ENCODE measurements around the gene CEBPB. TPM values are rescaled to one million over a fixed set of nuclear protein-coding genes. Genes with fewer than 3 reads are reported as not detected.
A peak's percentile ranks its signal among the peaks of the same experiment; 100 is the strongest.

Gene CEBPB
- total and polyA plus RNA-seq, 7 experiments from 2014 or later, result 12.8 to 201 (median 37.1) TPM

DNA sequence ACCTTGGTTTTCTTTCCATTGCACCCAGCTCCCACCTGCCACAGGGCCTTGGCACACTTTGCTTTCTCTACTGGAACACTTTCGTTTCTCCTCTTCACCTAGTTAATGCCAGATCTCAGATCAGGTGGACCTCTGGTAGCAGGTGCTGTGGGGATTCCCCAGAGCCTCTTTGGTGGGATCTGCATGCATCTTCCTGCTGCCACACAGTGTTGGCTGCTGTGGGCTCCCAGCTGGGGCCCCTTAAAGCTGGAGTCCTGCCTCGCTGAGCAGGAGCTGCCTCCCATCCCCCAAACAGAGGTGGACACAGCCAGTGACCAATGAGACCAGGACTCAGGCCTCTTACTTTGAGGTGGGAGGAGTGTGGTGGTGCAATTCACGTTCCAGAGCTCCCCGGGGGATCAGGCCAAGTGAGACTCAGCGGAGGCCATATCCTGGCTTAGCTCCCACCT is 28.4 kb downstream of the CEBPB start:
- DNase-seq (no peak), ATAC-seq (no peak)
- H3K9me3 ChIP-seq (ENCODE audit: control insufficient read depth in 2 of 3, low read length in 3 of 3), result peaks cover 0 to under 1% (median 0%) of the 10 kb centered on the region in 3 experiments
- Mint-ChIP-seq H3K27me3 (peaks cover 6 to 16% (median 10%) of the 10 kb centered on the region in 5 donors), H3K4me3 (no peak overlapping the region), H3K9me3 (peaks cover 0 to 4% (median 0%) of the 10 kb centered on the region in 11 donors), H3K36me3 (peaks cover 0 to 3% (median 0%) of the 10 kb centered on the region in 5 donors), H3K27ac (no peak overlapping the region), H3K4me1 (peaks cover 0 to 12% (median 0%) of the 10 kb centered on the region in 7 donors)
- no peaks in the 10 kb centered on the region for H3K27me3 ChIP-seq (ENCODE audit: control insufficient read depth in 2 of 2, insufficient read depth in 2 of 2, low read length in 2 of 2)
- no peak overlapping the region for H3K4me3 ChIP-seq (ENCODE audit: low read length)
- CTCF ChIA-PET, result interaction anchor here (0.6 kb wide), 1 partner anchor 451 kb away, joined by 4 read pairs; no protein-coding TSS in a partner anchor
- H3K36me3 ChIP-seq (ENCODE audit: control insufficient read depth in 2 of 3, insufficient read depth in 3 of 3, low read length in 3 of 3), result no peaks in the 10 kb centered on the region
- intact Hi-C loops (cut with micrococcal nuclease), result no loop called here
- POLR2A ChIA-PET, result interaction anchor here (1.3 kb wide), 1 partner anchor 45 kb away, joined by 3 read pairs; no protein-coding TSS in a partner anchor
- no peaks in the 10 kb centered on the region for H3K4me1 ChIP-seq (ENCODE audit: control insufficient read depth in 2 of 2, insufficient read depth in 2 of 2, low read length in 2 of 2)
- no peak overlapping the region for H3K27ac ChIP-seq (ENCODE audit: low read depth, low read length)

DNA sequence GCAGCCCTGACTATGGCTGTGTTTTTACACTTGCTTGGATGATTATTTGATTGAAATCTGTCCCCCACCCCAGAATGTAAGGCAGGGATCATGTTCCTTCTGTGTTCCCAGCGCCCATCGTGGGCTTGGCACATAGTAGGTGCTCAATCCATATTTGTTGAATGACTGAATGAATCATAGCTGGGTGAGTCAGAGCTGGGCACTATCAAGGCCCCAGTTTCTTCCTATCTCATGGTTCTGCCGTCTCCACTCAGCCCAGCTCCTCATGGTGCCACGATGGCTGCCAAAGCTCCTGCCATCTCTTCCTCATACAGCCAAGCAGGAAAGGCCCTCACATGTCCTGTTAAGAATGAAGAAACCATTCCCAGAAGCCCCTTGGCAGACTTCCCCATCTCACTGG is 29.0 kb downstream of the CEBPB start:
- intact Hi-C loops (cut with micrococcal nuclease), result no loop called here
- H3K27ac ChIP-seq (ENCODE audit: low read depth, low read length), result no peak overlapping the region
- DNase-seq (no peak), ATAC-seq (no peak)
- ChIA-PET POLR2A (interaction anchor here (1.3 kb wide), 1 partner anchor 45 kb away, joined by 3 read pairs; no protein-coding TSS in a partner anchor), CTCF (no interaction called here)
- Mint-ChIP-seq H3K27me3 (peaks cover 6 to 16% (median 10%) of the 10 kb centered on the region in 5 donors), H3K9me3 (peaks cover 0 to 4% (median 0%) of the 10 kb centered on the region in 11 donors), H3K36me3 (peaks cover 0 to 3% (median 0%) of the 10 kb centered on the region in 5 donors), H3K27ac (no peak overlapping the region), H3K4me1 (peaks cover 0 to 11% (median 0%) of the 10 kb centered on the region in 7 donors), H3K4me3 (no peak overlapping the region)
- no peaks in the 10 kb centered on the region for H3K27me3 ChIP-seq (ENCODE audit: control insufficient read depth in 2 of 2, insufficient read depth in 2 of 2, low read length in 2 of 2)
- peaks cover 0 to 4% (median 0%) of the 10 kb centered on the region in 3 experiments for H3K9me3 ChIP-seq (ENCODE audit: control insufficient read depth in 2 of 3, low read length in 3 of 3)
- H3K4me3 ChIP-seq (ENCODE audit: low read length), result no peak overlapping the region
- H3K4me1 ChIP-seq (ENCODE audit: control insufficient read depth in 2 of 2, insufficient read depth in 2 of 2, low read length in 2 of 2), result no peaks in the 10 kb centered on the region
- H3K36me3 ChIP-seq (ENCODE audit: control insufficient read depth in 2 of 3, insufficient read depth in 3 of 3, low read length in 3 of 3), result no peaks in the 10 kb centered on the region

DNA sequence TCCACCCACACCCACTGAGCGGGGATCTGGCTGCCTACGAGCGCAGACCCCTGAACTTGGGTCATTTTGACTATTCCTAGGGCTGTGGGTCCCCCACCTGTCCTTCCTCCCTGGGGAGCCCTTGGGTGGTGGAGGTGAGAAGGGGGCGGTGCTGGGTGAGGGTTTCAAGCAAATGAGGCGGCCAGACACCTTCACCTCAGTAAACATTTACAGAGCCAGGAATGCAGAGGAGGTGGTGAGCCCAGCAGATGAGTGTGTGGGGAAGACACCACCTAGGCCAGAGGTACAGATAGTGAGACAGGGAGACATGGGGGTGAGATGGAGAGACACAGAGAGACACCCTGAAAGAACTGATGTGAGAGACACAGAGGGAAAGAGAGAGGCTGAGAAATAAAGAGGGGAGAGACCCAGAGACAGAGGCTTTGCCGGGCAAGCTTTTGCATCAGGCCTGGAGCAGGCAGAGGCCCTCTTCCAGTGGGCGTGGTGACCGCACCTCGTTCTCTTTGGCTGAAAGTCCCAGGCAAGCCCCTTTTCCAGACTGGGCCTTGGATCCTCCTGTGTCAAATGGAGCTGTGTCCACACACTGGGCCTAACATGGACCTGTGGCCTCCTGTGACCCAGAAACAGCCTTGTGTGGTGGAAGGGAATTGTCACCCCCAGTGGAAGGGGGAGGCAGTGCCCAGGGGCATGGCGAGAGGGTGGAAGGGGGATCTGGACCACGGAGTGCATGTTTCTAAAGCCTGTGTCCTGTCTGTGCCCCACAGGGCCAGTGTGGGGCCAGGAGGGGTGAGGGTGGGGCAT is 29.7 kb downstream of the CEBPB start:
- H3K36me3 ChIP-seq (ENCODE audit: control insufficient read depth in 2 of 3, insufficient read depth in 3 of 3, low read length in 3 of 3), result no peaks in the 10 kb centered on the region
- ChIA-PET CTCF (no interaction called here), POLR2A (no interaction called here)
- H3K4me1 ChIP-seq (ENCODE audit: control insufficient read depth in 2 of 2, insufficient read depth in 2 of 2, low read length in 2 of 2), result no peaks in the 10 kb centered on the region
- intact Hi-C loops (cut with micrococcal nuclease), result no loop called here
- peaks cover 0 to 4% (median 0%) of the 10 kb centered on the region in 3 experiments for H3K9me3 ChIP-seq (ENCODE audit: control insufficient read depth in 2 of 3, low read length in 3 of 3)
- DNase-seq (no peak), ATAC-seq (no peak)
- Mint-ChIP-seq H3K9me3 (peaks cover 0 to 4% (median 0%) of the 10 kb centered on the region in 11 donors), H3K4me3 (no peak overlapping the region), H3K36me3 (peaks cover 0 to 3% (median 0%) of the 10 kb centered on the region in 5 donors), H3K27me3 (peaks cover 3 to 14% (median 5%) of the 10 kb centered on the region in 5 donors), H3K4me1 (peaks cover 0 to 12% (median 0%) of the 10 kb centered on the region in 7 donors), H3K27ac (no peak overlapping the region)
- no peak overlapping the region for H3K4me3 ChIP-seq (ENCODE audit: low read length)
- no peaks in the 10 kb centered on the region for H3K27me3 ChIP-seq (ENCODE audit: control insufficient read depth in 2 of 2, insufficient read depth in 2 of 2, low read length in 2 of 2)
- no peak overlapping the region for H3K27ac ChIP-seq (ENCODE audit: low read depth, low read length)

DNA sequence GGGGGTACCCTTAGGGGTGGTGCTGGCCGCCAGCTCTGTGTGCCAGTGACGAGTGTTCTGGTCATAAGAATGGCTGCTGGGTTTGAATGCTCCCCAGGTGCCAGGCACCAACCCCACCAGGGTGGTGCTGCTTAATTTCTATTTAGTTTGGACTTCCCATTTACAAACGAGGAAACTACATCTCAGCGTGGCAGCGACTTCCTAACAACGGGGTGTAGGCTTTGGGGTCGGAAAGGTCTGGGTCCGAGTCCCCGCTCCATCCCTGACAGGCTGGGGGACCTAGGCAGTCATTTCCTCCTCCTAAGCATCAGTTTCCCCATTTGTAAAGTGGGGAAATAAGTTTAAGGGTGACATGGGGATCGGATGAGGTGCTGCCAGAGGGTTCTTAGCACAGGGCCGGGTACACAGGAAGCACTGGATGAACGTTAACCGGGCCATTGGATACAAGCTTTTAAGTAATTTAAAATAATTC is 30.3 kb downstream of the CEBPB start:
- Mint-ChIP-seq H3K36me3 (peaks cover 0 to 3% (median 0%) of the 10 kb centered on the region in 5 donors), H3K4me1 (peaks cover 0 to 12% (median 0%) of the 10 kb centered on the region in 7 donors), H3K27ac (peak overlapping the region in 1 of 9 donors; percentile 25), H3K4me3 (no peak overlapping the region), H3K27me3 (peaks cover 0 to 11% (median 2%) of the 10 kb centered on the region in 5 donors), H3K9me3 (peaks cover 0 to 4% (median 0%) of the 10 kb centered on the region in 11 donors)
- Histone ChIP-seq H3K4me1 (ENCODE audit: control insufficient read depth in 2 of 2, insufficient read depth in 2 of 2, low read length in 2 of 2) (no peaks in the 10 kb centered on the region), H3K9me3 (ENCODE audit: control insufficient read depth in 2 of 3, low read length in 3 of 3) (peaks cover 0 to 4% (median 0%) of the 10 kb centered on the region in 3 experiments), H3K4me3 (ENCODE audit: low read length) (no peak overlapping the region), H3K27me3 (ENCODE audit: control insufficient read depth in 2 of 2, insufficient read depth in 2 of 2, low read length in 2 of 2) (no peaks in the 10 kb centered on the region), H3K27ac (ENCODE audit: low read depth, low read length) (no peak overlapping the region), H3K36me3 (ENCODE audit: control insufficient read depth in 2 of 3, insufficient read depth in 3 of 3, low read length in 3 of 3) (no peaks in the 10 kb centered on the region)
- DNase-seq (no peak), ATAC-seq (no peak)
- intact Hi-C loops (cut with micrococcal nuclease), result no loop called here
- POLR2A ChIA-PET, result no interaction called here
- CTCF ChIA-PET, result no interaction called here

DNA sequence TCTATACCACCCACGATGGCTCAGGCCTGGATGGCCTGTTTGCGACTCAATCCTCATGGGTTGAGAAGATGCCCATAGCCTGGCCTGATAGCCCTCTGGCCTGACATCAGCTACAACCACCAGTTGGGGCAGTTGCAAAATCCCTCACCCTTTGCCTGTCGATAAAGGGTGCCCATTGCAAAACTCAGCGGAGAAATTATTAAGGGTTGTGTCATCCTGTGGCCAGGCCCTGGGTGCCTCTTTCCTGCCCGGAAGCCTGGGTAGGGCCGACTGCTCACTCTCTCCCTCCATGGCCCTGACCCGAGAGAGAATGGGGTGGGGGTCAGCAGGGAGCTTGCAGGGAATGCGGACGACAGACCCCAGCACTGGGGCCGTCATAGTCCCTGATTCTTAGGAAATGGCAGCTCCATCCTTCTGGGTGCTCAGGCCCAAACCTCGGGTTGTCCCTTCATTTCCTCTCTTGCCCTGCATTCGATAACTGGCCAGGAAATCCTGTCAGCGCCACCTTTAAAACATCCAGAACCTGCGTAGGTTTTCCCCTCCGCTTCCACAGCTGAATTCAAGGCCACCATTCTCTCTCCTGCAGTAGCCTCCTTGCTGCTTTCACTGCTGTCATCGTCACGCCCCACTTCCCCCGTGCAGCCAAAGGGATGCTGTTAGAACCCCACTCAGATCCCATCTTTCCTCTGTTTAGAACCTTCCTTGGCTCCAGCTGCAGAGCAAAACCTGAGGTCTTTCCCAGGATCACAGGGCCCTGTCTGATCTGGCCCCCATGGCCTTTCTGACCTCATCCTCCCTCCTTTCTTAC is 31.1 kb downstream of the CEBPB start:
- H3K9me3 Mint-ChIP-seq, result peaks cover 0 to 4% (median 0%) of the 10 kb centered on the region in 11 donors
- H3K36me3 Mint-ChIP-seq, result peaks cover 0 to 3% (median 0%) of the 10 kb centered on the region in 5 donors
- peaks cover 0 to 12% (median 0%) of the 10 kb centered on the region in 7 donors for H3K4me1 Mint-ChIP-seq
- Histone ChIP-seq H3K9me3 (ENCODE audit: control insufficient read depth in 2 of 3, low read length in 3 of 3) (peaks cover 0 to 4% (median 0%) of the 10 kb centered on the region in 3 experiments), H3K27ac (ENCODE audit: low read depth, low read length) (no peak overlapping the region), H3K4me1 (ENCODE audit: control insufficient read depth in 2 of 2, insufficient read depth in 2 of 2, low read length in 2 of 2) (no peaks in the 10 kb centered on the region), H3K27me3 (ENCODE audit: control insufficient read depth in 2 of 2, insufficient read depth in 2 of 2, low read length in 2 of 2) (no peaks in the 10 kb centered on the region), H3K4me3 (ENCODE audit: low read length) (no peak overlapping the region), H3K36me3 (ENCODE audit: control insufficient read depth in 2 of 3, insufficient read depth in 3 of 3, low read length in 3 of 3) (no peaks in the 10 kb centered on the region)
- H3K27ac Mint-ChIP-seq, result peak overlapping the region in 1 of 9 donors; percentile 15
- ATAC-seq, result peak; percentile 83
- H3K4me3 Mint-ChIP-seq, result no peak overlapping the region
- intact Hi-C loops (cut with micrococcal nuclease), result no loop called here
- CTCF ChIA-PET, result no interaction called here
- peaks cover 0 to 10% (median 0%) of the 10 kb centered on the region in 5 donors for H3K27me3 Mint-ChIP-seq
- DNase-seq, result no peak
- POLR2A ChIA-PET, result no interaction called here

DNA sequence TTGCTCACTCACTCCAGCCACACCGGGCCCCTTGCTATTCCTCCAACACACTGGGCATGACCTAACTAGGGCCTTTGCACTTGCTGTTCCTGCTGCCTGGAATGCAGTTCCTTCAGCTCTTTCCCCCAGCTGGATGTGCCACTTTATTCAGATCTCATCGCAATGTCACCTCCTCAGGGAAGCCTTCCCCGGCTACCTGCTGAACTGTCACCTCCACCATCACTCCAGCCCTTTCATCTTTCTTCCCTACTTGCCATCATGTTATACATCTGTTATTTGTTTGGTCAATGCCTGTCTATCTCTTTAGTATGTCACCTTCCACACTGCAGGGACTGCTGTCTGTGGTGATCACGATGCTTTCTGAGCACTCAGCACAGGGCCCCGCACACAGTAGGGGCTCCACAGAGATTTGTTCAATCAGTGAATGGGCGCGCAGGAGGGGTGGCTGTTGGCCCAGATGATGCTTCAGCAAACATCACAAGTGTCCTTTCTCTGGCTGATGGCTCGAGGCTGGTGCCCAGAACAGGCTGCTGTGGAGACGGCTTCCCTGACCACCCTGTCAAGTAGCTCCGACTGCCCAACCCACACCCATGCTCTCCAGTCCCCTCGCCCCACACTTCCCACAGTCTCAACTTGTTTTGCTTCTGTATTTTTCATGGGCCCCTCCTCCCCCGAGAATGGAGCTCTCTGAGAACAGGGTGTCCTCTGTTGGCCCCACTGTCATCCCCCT is 31.8 kb downstream of the CEBPB start:
- peaks cover 0 to 4% (median 0%) of the 10 kb centered on the region in 11 donors for H3K9me3 Mint-ChIP-seq
- ATAC-seq, result no peak
- DNase-seq, result no peak
- POLR2A ChIA-PET, result no interaction called here
- H3K27me3 Mint-ChIP-seq, result peaks cover 0 to 7% (median 0%) of the 10 kb centered on the region in 5 donors
- H3K4me3 ChIP-seq (ENCODE audit: low read length), result no peak overlapping the region
- H3K27me3 ChIP-seq (ENCODE audit: control insufficient read depth in 2 of 2, insufficient read depth in 2 of 2, low read length in 2 of 2), result no peaks in the 10 kb centered on the region
- peaks cover 0 to 3% (median 0%) of the 10 kb centered on the region in 5 donors for H3K36me3 Mint-ChIP-seq
- H3K9me3 ChIP-seq (ENCODE audit: control insufficient read depth in 2 of 3, low read length in 3 of 3), result peaks cover 0 to 4% (median 0%) of the 10 kb centered on the region in 3 experiments
- H3K36me3 ChIP-seq (ENCODE audit: control insufficient read depth in 2 of 3, insufficient read depth in 3 of 3, low read length in 3 of 3), result no peaks in the 10 kb centered on the region
- H3K27ac Mint-ChIP-seq, result peak overlapping the region in 1 of 9 donors; percentile 2
- intact Hi-C loops (cut with micrococcal nuclease), result no loop called here
- peaks cover 0 to 13% (median 0%) of the 10 kb centered on the region in 7 donors for H3K4me1 Mint-ChIP-seq
- CTCF ChIA-PET, result no interaction called here
- no peak overlapping the region for H3K27ac ChIP-seq (ENCODE audit: low read depth, low read length)
- no peaks in the 10 kb centered on the region for H3K4me1 ChIP-seq (ENCODE audit: control insufficient read depth in 2 of 2, insufficient read depth in 2 of 2, low read length in 2 of 2)
- H3K4me3 Mint-ChIP-seq, result no peak overlapping the region

All from naive thymus-derived CD4-positive, alpha-beta T cell (primary cell).